GM18873 (cell line): ENCODE measurements around the gene C1orf35.

Experiments
- ATAC-seq: cut with Tn5 transposase; IDR thresholded peaks from one replicate; pipeline ENCODE4 v1.9.1; 2021; ENCODE audit warnings: mild to moderate bottlenecking, moderate library complexity, moderate number of reproducible peaks; ENCODE audit not compliant: unreplicated experiment, low FRiP score

The C1orf35 gene

GRCh38 chr1:228096416-228097332 lies 6.5 kb downstream of the C1orf35 start:
- ATAC-seq: no peak

DNA sequence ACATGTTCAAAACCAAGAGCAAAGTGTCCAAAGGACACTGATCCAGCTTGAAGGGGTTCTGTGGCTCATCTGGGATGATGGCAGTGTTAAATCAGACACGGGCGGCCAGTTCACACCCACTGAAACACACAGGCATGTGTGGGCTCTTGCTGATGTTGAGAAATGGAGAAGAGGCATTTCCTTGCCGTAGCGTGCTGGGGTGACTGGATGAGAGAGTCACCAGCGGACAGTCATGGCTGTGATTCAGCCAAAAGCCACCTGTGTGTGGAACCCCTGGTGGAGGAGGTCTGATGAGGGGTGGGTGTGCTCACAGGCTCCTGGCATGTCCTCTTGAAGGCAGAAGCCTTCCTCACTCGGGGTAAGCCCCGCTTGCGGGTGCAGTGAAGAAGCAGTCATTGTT lies 7.2 kb downstream of the C1orf35 start:
- no peak for ATAC-seq

DNA sequence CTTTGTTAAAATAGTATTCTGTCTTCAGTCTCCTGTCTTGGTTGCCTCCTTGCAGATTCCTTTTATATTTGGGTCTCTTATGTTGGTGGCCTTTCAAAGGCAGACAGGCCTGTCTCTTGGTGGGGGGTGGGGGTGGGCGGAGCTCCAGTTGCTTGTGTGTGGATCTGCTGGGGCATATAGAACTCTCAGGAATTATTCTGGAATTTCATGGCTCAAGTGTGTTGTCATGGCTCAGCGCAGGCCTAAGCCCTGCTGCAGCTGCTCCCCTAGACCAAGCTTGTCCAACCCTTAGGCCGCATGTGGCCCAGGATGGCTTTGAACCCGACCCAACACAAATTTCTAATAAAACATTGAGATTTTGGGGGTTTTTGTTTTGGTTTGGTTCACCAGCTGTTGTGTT lies 8.0 kb downstream of the C1orf35 start:
- no peak for ATAC-seq

DNA sequence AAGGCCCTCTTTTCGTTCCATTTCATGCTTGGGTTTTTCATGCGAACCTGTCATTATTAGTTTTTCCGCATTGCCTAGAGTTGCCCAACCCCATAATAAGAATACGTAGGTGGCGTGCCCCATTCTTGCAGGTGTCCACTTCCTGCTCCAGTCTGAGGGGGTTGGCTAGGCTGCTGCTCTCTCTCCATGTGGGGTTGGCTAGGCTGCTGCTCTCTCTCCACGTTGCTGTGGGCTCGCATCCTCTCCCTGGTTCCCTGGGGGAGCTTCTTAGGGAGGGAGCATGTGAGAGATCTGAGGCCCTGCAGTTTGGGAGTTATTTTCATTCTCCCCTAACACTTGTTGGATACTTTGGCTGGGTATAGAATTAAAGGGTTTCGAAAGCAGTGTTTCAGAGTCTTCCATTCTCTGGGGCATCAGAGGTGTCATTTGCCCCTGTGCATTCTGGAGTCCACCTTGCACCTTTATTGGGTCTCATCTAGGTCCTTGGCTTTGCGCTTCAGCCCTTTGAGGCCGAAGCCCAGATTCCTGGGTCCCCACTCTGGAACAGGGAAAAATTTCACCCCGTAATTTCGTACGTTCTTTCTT lies 8.6 kb downstream of the C1orf35 start:
- ATAC-seq: no peak

GRCh38 chr1:228093050-228093906 lies 9.8 kb downstream of the C1orf35 start:
- no peak for ATAC-seq

GRCh38 chr1:228092342-228093049 lies 10.6 kb downstream of the C1orf35 start:
- no peak for ATAC-seq

- ATAC-seq: no peak
Measured at GRCh38 chr1:228091084-228091483, 12.0 kb downstream of the C1orf35 start.

DNA sequence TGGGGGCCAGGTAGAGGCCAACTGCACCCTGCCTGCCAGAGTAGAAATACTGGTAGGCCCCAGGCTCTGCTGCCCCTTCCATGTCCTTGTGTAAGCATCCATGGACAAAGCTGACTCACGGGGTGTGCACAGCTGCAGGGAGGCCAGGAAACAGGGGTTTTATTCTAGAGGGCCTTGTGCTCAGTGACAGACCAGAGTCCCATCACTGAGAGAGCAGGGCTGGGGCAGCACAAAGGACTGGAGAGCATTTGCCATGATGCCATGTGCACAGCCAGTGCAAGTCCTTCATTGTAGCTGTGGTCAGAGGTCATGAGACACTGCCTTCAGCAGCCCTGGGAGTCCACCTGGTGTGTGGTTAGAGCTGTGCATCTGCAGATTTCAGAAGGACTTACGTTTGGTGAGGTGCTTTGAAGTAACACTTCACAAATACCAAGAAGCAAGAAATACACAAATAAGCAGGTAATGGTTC lies 12.5 kb downstream of the C1orf35 start:
- ATAC-seq: no peak

- no peak for ATAC-seq
Measured at GRCh38 chr1:228089519-228090380, 13.4 kb downstream of the C1orf35 start.

DNA sequence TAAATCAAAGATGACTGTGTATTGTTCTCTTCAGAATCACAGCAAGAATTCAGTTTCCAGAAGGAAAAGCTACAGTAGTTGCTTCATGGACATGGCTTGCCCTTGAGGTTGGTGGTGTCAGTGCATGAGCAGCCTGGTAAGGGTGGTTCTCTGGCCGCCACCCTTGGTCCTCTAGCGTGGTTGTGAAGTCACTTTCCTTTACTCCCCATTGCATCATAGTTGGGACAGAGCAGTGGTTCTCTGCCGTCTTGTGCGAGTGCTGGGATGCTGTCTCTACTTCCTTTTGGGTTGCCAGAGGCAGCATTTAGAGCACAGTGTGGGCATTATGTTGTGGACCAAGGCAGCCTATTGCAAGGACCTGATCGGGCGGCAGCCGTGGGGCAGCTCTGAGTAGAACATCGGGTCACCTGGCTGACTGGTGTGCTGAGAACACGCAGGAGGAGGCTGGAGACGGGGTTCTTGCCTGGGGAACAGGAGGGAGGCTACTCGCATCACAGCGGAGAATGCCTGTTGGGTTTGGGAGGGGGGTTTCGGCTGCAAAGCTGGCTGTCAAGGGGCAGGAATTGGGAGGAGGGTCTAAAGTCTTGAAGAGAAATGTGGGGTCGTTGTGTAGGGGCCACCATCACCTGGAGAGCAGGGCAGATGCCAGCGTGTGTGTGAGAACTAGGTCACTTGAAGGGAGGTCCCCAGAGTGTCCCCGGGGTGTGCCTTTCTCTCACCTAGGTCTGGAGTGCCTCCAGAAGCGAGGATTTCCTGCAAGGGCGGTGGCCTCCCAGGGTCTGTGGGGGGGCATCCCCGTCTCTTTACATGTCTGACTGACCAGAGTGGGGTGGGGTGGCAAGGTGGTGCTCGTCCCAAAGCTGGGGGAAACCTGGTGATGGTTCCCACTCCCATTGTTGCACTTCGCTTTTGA lies 14.3 kb downstream of the C1orf35 start:
- no peak for ATAC-seq

DNA sequence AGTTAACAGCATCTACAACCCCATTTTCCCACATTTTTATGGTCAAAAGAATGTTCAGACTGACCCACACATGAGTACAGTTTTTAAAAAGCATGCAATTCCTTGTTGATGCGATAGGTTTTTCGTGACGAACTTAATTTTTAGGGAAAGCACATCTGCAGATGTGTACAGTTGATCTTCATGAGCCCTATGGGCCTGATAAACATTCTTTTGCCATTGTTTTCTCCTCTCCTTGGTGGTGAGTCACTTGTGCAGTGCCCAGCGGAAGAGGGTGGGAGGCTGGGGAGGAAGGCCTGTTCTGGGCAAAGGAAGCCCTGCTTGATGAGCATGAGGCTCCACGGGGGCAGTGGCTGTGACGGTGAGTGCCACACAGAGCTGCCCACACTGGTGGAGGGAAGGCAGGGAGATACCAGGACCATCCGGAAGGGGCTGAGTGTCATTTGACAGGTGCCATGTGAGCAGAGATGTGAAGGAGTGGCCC lies 15.3 kb downstream of the C1orf35 start:
- ATAC-seq: no peak

DNA sequence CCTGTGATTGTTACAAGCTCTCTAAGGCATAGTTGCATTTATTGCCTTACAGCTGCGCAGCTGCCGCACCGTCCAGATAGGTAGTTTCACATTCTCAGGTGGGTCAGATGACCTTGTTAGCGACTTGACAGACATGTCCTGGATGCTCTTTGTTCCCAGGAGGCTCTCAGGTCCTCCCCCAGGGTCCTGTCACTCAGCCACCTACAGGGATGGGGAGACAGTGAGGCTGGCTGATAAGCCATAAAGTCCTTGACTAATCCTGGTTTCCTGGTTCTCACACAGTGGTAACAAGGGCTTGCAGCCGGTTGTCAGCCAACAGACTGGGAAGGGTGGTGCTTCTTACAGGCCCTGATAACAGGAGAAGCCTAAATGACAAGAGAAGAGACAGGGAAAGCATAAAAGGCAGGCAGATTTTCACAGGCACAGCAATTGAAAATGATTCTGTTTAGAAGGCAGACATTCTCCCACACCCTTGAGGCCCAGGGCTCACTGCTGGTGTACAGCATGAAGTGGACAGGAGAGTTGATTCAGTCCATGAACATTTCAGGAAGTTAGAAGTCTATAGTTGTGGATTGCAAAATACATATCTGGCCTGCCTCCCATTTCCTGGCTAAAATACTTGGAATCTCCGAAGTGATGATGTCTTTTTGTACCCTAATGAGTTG lies 17.7 kb downstream of the C1orf35 start:
- no peak for ATAC-seq

DNA sequence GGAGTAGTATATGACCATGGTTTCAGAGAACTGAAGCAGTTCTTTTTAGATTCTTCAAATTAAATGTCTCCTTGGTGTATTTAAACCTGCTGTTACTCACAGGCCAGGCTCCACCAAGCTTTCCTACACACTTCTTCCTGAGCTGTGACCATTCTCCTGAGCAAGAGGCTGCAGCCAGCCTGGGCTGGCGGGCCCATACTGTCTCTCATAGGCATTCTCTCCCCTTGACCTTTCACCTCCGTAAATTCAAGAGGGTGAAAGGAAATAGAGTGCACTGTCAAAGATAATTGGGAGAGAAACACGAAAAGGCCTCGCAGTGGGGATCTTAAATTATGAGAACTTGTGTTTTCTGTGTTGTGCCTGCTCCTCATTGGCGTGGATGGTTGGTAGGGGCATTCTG lies 18.3 kb downstream of the C1orf35 start:
- no peak for ATAC-seq

- ATAC-seq: no peak
Measured at GRCh38 chr1:228084325-228084724, 18.8 kb downstream of the C1orf35 start.

DNA sequence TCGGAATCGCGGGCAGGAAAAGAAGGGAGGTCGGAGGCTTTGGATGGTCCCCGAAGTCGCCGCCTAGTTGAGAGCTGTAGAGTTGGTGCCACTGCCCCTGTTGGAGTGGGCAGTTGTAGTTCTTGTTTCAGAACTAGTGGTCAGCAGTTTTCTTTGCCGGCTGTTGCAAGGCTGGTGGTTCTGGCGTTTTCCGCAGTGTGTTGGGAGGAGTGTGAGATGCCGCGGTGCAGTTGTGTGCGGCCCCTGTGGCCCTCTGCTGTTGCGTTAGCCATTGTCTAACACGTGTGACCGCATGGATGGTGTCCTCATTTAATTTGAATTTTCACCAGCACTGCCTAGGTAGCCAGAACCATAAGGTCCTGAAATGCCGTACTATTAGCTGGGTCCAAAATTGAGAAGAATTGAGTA lies 19.2 kb downstream of the C1orf35 start:
- ATAC-seq: no peak

DNA sequence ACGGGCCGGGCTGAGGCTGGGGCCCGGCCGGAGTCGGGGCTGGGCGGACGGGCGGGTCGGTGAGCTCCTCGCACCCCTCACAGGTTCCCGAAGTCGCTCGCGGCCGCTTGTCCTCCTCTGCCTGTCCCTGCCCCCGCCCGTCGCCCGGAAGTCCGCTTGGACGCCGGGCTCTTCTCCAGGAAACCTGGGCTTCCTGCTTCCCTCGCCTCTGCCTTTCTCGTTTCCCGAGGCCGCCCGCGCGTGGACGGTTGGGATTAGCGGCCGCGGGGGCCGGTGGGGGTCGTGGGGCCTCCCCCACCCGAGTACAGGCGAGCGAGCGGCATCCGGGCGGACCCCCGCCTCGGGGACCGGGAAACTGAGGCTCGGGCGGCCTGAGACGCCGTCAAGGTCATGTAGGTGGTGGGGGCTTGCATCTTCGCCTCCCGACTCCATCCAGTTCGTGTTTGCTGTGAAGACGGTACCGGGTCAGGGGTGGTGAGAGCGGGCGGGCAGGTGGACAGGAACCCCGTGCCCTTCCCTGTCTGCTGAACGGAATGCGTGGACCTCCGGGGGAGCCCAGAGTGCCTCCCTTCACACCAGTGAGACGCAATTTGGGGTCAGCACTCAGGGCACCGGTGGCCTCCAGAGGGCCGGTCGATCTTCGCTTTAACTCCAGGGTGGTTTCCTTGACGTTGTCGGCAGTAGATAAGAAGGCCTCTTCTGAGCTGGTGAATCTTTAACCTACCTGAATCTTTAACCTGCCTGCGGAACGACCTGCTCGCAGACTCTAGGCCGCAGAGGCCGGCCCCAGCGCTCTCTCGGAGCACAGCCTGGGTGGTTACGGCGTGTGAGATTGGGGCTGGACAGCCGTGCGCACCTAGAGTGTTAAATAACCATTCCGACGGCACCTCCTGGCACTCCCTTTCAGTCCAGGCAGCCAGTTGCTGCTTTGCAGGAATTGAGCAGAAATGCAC lies 19.9 kb downstream of the C1orf35 start:
- peak; percentile 1 for ATAC-seq
